ENCODE results near the gene ERVW-1.
"Not testable (repeated sequence)": the region's sequence is repeated elsewhere in the genome, so short reads cannot be mapped to it uniquely, and the experiment has no call there.

ERVW-1 gene

GRCh38 chr7:92477681-92478080 is at the start of gene ERVW-1:
ERVW-1 (minus strand) TSS chr7:92477946; CDS start chr7:92470381, 7,565 bp downstream.
- H3K79me2 ChIP-seq (ENCODE audit: control insufficient read depth, low read length); H3K4me3 ChIP-seq (ENCODE audit: low read length); H3K4me1 ChIP-seq (ENCODE audit: control insufficient read depth, low read length); H3K27ac ChIP-seq (ENCODE audit: low read depth, low read length); H3F3A ChIP-seq (ENCODE audit: control insufficient read depth, insufficient read depth); H3K36me3 ChIP-seq (ENCODE audit: control insufficient read depth, low read length); H3K27me3 ChIP-seq (ENCODE audit: control insufficient read depth, low read length); H4K20me1 ChIP-seq (ENCODE audit: control insufficient read depth, insufficient read depth, low read depth, low read length); H3K4me2 ChIP-seq (ENCODE audit: low read length); H3K9me2 ChIP-seq (replicated peaks; ENCODE audit: control insufficient read depth, low read length); H3K9me3 ChIP-seq (ENCODE audit: control insufficient read depth, insufficient read depth, low read length): not testable (repeated sequence)

- peaks cover 23% of the 10 kb centered on the region for H3K36me3 ChIP-seq (ENCODE audit: control insufficient read depth, low read length)
- TF ChIP-seq EZH2phosphoT487 (IDR thresholded peaks at IDR 0.05; ENCODE audit: borderline replicate concordance, low read length): no peak
- TF ChIP-seq CTCF (IDR thresholded peaks at IDR 0.05; ENCODE audit: low read depth, low read length, poor library complexity, severe bottlenecking): no peak
- H3K27ac ChIP-seq (ENCODE audit: low read depth, low read length): no peak overlapping the region
- no peaks in the 10 kb centered on the region for H3K9me3 ChIP-seq (ENCODE audit: control insufficient read depth, insufficient read depth, low read length)
- no peaks in the 10 kb centered on the region for H3K27me3 ChIP-seq (ENCODE audit: control insufficient read depth, low read length)
- peaks cover 45% of the 10 kb centered on the region for H3K79me2 ChIP-seq (ENCODE audit: control insufficient read depth, low read length)
- H3K9me2 ChIP-seq (replicated peaks; ENCODE audit: control insufficient read depth, low read length): no peaks in the 10 kb centered on the region
- peaks cover 9% of the 10 kb centered on the region for H3F3A ChIP-seq (ENCODE audit: control insufficient read depth, insufficient read depth)
- no peaks in the 10 kb centered on the region for H4K20me1 ChIP-seq (ENCODE audit: control insufficient read depth, insufficient read depth, low read depth, low read length)
- no peak overlapping the region for H3K4me3 ChIP-seq (ENCODE audit: low read length)
- peaks cover 16% of the 10 kb centered on the region for H3K4me1 ChIP-seq (ENCODE audit: control insufficient read depth, low read length)
- no peak overlapping the region for H3K4me2 ChIP-seq (ENCODE audit: low read length)
Observed at GRCh38 chr7:92523110-92523509, 45.4 kb upstream of the ERVW-1 start.

GRCh38 chr7:92520024-92520423 is 42.3 kb upstream of the ERVW-1 start:
- H3F3A ChIP-seq (ENCODE audit: control insufficient read depth, insufficient read depth): no peaks in the 10 kb centered on the region
- no peak overlapping the region for H3K4me2 ChIP-seq (ENCODE audit: low read length)
- no peaks in the 10 kb centered on the region for H3K9me3 ChIP-seq (ENCODE audit: control insufficient read depth, insufficient read depth, low read length)
- no peaks in the 10 kb centered on the region for H4K20me1 ChIP-seq (ENCODE audit: control insufficient read depth, insufficient read depth, low read depth, low read length)
- peaks cover 14% of the 10 kb centered on the region for H3K79me2 ChIP-seq (ENCODE audit: control insufficient read depth, low read length)
- H3K36me3 ChIP-seq (ENCODE audit: control insufficient read depth, low read length): peaks cover 29% of the 10 kb centered on the region
- no peaks in the 10 kb centered on the region for H3K4me1 ChIP-seq (ENCODE audit: control insufficient read depth, low read length)
- TF ChIP-seq CTCF (IDR thresholded peaks at IDR 0.05; ENCODE audit: low read depth, low read length, poor library complexity, severe bottlenecking): no peak
- no peak for TF ChIP-seq EZH2phosphoT487 (IDR thresholded peaks at IDR 0.05; ENCODE audit: borderline replicate concordance, low read length)
- H3K27ac ChIP-seq (ENCODE audit: low read depth, low read length): no peak overlapping the region
- H3K9me2 ChIP-seq (replicated peaks; ENCODE audit: control insufficient read depth, low read length): no peaks in the 10 kb centered on the region
- H3K4me3 ChIP-seq (ENCODE audit: low read length): no peak overlapping the region
- H3K27me3 ChIP-seq (ENCODE audit: control insufficient read depth, low read length): no peaks in the 10 kb centered on the region

GRCh38 chr7:92517631-92518030 is 39.9 kb upstream of the ERVW-1 start:
- TF ChIP-seq CTCF (IDR thresholded peaks at IDR 0.05; ENCODE audit: low read depth, low read length, poor library complexity, severe bottlenecking): no peak
- no peak for TF ChIP-seq EZH2phosphoT487 (IDR thresholded peaks at IDR 0.05; ENCODE audit: borderline replicate concordance, low read length)
- Histone ChIP-seq H4K20me1 (ENCODE audit: control insufficient read depth, insufficient read depth, low read depth, low read length) (no peaks in the 10 kb centered on the region), H3K4me2 (ENCODE audit: low read length) (no peak overlapping the region), H3K79me2 (ENCODE audit: control insufficient read depth, low read length) (no peaks in the 10 kb centered on the region), H3K4me1 (ENCODE audit: control insufficient read depth, low read length) (no peaks in the 10 kb centered on the region), H3K4me3 (ENCODE audit: low read length) (no peak overlapping the region), H3F3A (ENCODE audit: control insufficient read depth, insufficient read depth) (no peaks in the 10 kb centered on the region), H3K36me3 (ENCODE audit: control insufficient read depth, low read length) (peaks cover 35% of the 10 kb centered on the region), H3K9me2 (replicated peaks; ENCODE audit: control insufficient read depth, low read length) (no peaks in the 10 kb centered on the region), H3K27ac (ENCODE audit: low read depth, low read length) (no peak overlapping the region), H3K9me3 (ENCODE audit: control insufficient read depth, insufficient read depth, low read length) (no peaks in the 10 kb centered on the region), H3K27me3 (ENCODE audit: control insufficient read depth, low read length) (no peaks in the 10 kb centered on the region)
